GM19035 (cell line): ENCODE results near the gene KRTAP7-1.

Experiments
- ATAC-seq: cut with Tn5 transposase; IDR thresholded peaks from one replicate; pipeline ENCODE4 v1.9.1; 2021; ENCODE audit not compliant: unreplicated experiment

The KRTAP7-1 gene

GRCh38 chr21:30829659-30830058, at the start of gene KRTAP7-1:
Gene KRTAP7-1, minus strand, starts transcription at chr21:30829759. Its CDS starts 61 bp downstream, at chr21:30829698.
- no peak for ATAC-seq

- ATAC-seq, result no peak
Measured at GRCh38 chr21:30874526-30874925, 45.0 kb upstream of the KRTAP7-1 start.

GRCh38 chr21:30847627-30848500, 18.3 kb upstream of the KRTAP7-1 start:
- no peak for ATAC-seq

GRCh38 chr21:30842990-30843389, 13.4 kb upstream of the KRTAP7-1 start:
- ATAC-seq, result no peak

GRCh38 chr21:30839304-30839703, 9.7 kb upstream of the KRTAP7-1 start:
- ATAC-seq, result no peak

GRCh38 chr21:30838536-30838935, 9.0 kb upstream of the KRTAP7-1 start:
- no peak for ATAC-seq

- ATAC-seq, result no peak
Measured at GRCh38 chr21:30831194-30831765, 1.7 kb upstream of the KRTAP7-1 start.

- ATAC-seq, result no peak
Measured at GRCh38 chr21:30818837-30819610, 10.5 kb downstream of the KRTAP7-1 start.

- ATAC-seq, result no peak
Measured at GRCh38 chr21:30813174-30813573, 16.4 kb downstream of the KRTAP7-1 start, which contains the start of gene KRTAP8-1. Gene KRTAP8-1, minus strand, starts transcription at chr21:30813274. Its CDS starts 54 bp downstream, at chr21:30813220.

- ATAC-seq, result no peak
Measured at GRCh38 chr21:30800605-30801004, 29.0 kb downstream of the KRTAP7-1 start.

- ATAC-seq, result no peak
Measured at GRCh38 chr21:30793581-30794314, 35.8 kb downstream of the KRTAP7-1 start.

- ATAC-seq, result no peak
Measured at GRCh38 chr21:30779249-30779648, 50.3 kb downstream of the KRTAP7-1 start.
